HUES64 (cell line): ENCODE results near the gene RABL3. TPM values are rescaled to one million over a fixed set of nuclear protein-coding genes. Genes with fewer than 3 reads are reported as not detected.
"Not testable (repeated sequence)": the region's sequence is repeated elsewhere in the genome, so short reads cannot be mapped to it uniquely, and the experiment has no call there.

ENCODE experiments used
- H3K27ac ChIP-seq: 2 replicates; pipeline ENCODE4 v1.7.0; 2013; ENCODE audit warnings: low read depth, low read length, inconsistent platforms
- H3K27me3 ChIP-seq: 2 replicates; pipeline ENCODE4 v1.6.1; 2013; ENCODE audit warnings: mild to moderate bottlenecking, low read length; ENCODE audit not compliant: insufficient read depth
- H3K36me3 ChIP-seq: 2 replicates; pipeline ENCODE4 v1.6.1; 2013; ENCODE audit warnings: mild to moderate bottlenecking, low read length; ENCODE audit not compliant: insufficient read depth
- H3K4me1 ChIP-seq: 2 replicates; pipeline ENCODE4 v1.6.1; 2013; ENCODE audit warnings: mild to moderate bottlenecking, low read length, moderate library complexity; ENCODE audit not compliant: insufficient read depth
- H3K4me3 ChIP-seq: 2 replicates; pipeline ENCODE4 v1.5.1; 2013; ENCODE audit warnings: mild to moderate bottlenecking, low read length, moderate library complexity
- H3K9ac ChIP-seq: 2 replicates; pipeline ENCODE4 v1.6.1; 2013; ENCODE audit warnings: mild to moderate bottlenecking, low read depth, low read length
- H3K9me3 ChIP-seq: 2 replicates; pipeline ENCODE4 v1.6.1; 2013; ENCODE audit warnings: low read depth, low read length; ENCODE audit not compliant: insufficient read depth
- WGBS: fragments of 150-250, 120-280 bp; methylation state at CpG from one replicate; pipeline ENCODE4 v1.1.7; 2013; ENCODE audit warnings: missing lambda C conversion rate; 5-methylcytosine and 5-hydroxymethylcytosine counted together
- polyA plus RNA-seq, 2 experiments: library from polyadenylated mRNA; stranded (reverse); fragments of 50-300 nt; gene quantifications; one replicate each; pipeline ENCODE4 v1.2.3, GENCODE V29; 2013

Gene RABL3
- 16.1 TPM for polyA plus RNA-seq (2013, experiment 1 of 2)
- 13.9 TPM for polyA plus RNA-seq (2013, experiment 2 of 2)

- Histone ChIP-seq H3K27ac (peak within 1 kb of the TSS; percentile 94), H3K36me3 (peaks cover 10% of the 10 kb centered on the region; the same call in 1 of the 2 replicates), H3K27me3 (no peaks in the 10 kb centered on the region), H3K4me3 (peak within 1 kb of the TSS; percentile 69), H3K9ac (peak within 1 kb of the TSS; percentile 90), H3K9me3 (peaks cover 7% of the 10 kb centered on the region; the same call in 1 of the 2 replicates), H3K4me1 (peaks cover 7% of the 10 kb centered on the region; the same call in 1 of the 2 replicates)
- WGBS: under 1% methylated on average over 39 of the region's 39 CpGs
These were observed at the start of gene RABL3, which contains the start of gene GTF2E1 for GRCh38 chr3:120742198-120742848. Gene RABL3 (minus strand): TSS chr3:120742516. CDS start chr3:120742507, 9 bp downstream. Gene GTF2E1 (plus strand): TSS chr3:120742744. CDS start chr3:120750553, 7,809 bp downstream.

GRCh38 chr3:120791913-120792312, 49.6 kb upstream of the RABL3 start:
- Histone ChIP-seq H3K27ac (no peak overlapping the region), H3K9ac (no peak overlapping the region), H3K4me1 (peaks cover 9% of the 10 kb centered on the region), H3K27me3 (no peaks in the 10 kb centered on the region), H3K36me3 (no peaks in the 10 kb centered on the region), H3K4me3 (no peak overlapping the region), H3K9me3 (no peaks in the 10 kb centered on the region)
- WGBS: 81% methylated on average over 1 of the region's 1 CpG

- WGBS: no CpG with 5 or more reads among the region's 1 CpG
- H3K36me3 ChIP-seq: no peaks in the 10 kb centered on the region
- no peaks in the 10 kb centered on the region for H3K27me3 ChIP-seq
- no peaks in the 10 kb centered on the region for H3K9me3 ChIP-seq
- peaks cover 9% of the 10 kb centered on the region for H3K4me1 ChIP-seq
- H3K27ac ChIP-seq: no peak overlapping the region
- no peak overlapping the region for H3K9ac ChIP-seq
- H3K4me3 ChIP-seq: no peak overlapping the region
These were observed 48.7 kb upstream of the RABL3 start for GRCh38 chr3:120791010-120791409.

GRCh38 chr3:120785832-120786231, 43.5 kb upstream of the RABL3 start:
- not testable (repeated sequence) for H3K9me3 ChIP-seq, H3K9ac ChIP-seq, H3K4me3 ChIP-seq, H3K4me1 ChIP-seq, H3K27ac ChIP-seq, H3K27me3 ChIP-seq
- 73% methylated on average over 5 of the region's 5 CpGs for WGBS
- H3K36me3 ChIP-seq: peaks cover 22% of the 10 kb centered on the region

GRCh38 chr3:120780977-120781376, 38.7 kb upstream of the RABL3 start:
- Histone ChIP-seq H3K36me3 (peaks cover 58% of the 10 kb centered on the region), H3K9me3 (no peaks in the 10 kb centered on the region), H3K27ac (no peak overlapping the region), H3K4me1 (no peaks in the 10 kb centered on the region), H3K9ac (no peak overlapping the region), H3K4me3 (no peak overlapping the region), H3K27me3 (no peaks in the 10 kb centered on the region)
- WGBS: 93% methylated on average over 13 of the region's 13 CpGs

- Histone ChIP-seq H3K27me3 (no peaks in the 10 kb centered on the region), H3K36me3 (peaks cover 71% of the 10 kb centered on the region)
- WGBS: 93% methylated on average over 3 of the region's 3 CpGs
These were observed 36.5 kb upstream of the RABL3 start for GRCh38 chr3:120778776-120779175.

GRCh38 chr3:120775411-120775810, 33.1 kb upstream of the RABL3 start:
- no peak overlapping the region for H3K4me3 ChIP-seq
- H3K9me3 ChIP-seq: no peaks in the 10 kb centered on the region
- H3K36me3 ChIP-seq: peaks cover 71% of the 10 kb centered on the region
- H3K27ac ChIP-seq: no peak overlapping the region
- peaks cover 16% of the 10 kb centered on the region for H3K4me1 ChIP-seq
- no peak overlapping the region for H3K9ac ChIP-seq
- WGBS: 95% methylated on average over 4 of the region's 4 CpGs
- no peaks in the 10 kb centered on the region for H3K27me3 ChIP-seq

More at GRCh38 chr3:120778776-120779175, 36.5 kb upstream of the RABL3 start:
- H3K4me3 ChIP-seq: no peak overlapping the region
- H3K4me1 ChIP-seq: no peaks in the 10 kb centered on the region
- no peak overlapping the region for H3K9ac ChIP-seq
- no peaks in the 10 kb centered on the region for H3K9me3 ChIP-seq
- no peak overlapping the region for H3K27ac ChIP-seq

- H3K27me3 ChIP-seq: no peaks in the 10 kb centered on the region
- peaks cover 16% of the 10 kb centered on the region for H3K4me1 ChIP-seq
- H3K9me3 ChIP-seq: no peaks in the 10 kb centered on the region
- no peak overlapping the region for H3K9ac ChIP-seq
- H3K27ac ChIP-seq: no peak overlapping the region
- peaks cover 58% of the 10 kb centered on the region for H3K36me3 ChIP-seq
- no peak overlapping the region for H3K4me3 ChIP-seq
These were observed 31.6 kb upstream of the RABL3 start for GRCh38 chr3:120773932-120774331.

GRCh38 chr3:120772081-120772480, 29.8 kb upstream of the RABL3 start:
- 58% methylated on average over 2 of the region's 2 CpGs for WGBS
- H3K36me3 ChIP-seq: peaks cover 50% of the 10 kb centered on the region
- H3K9me3 ChIP-seq: no peaks in the 10 kb centered on the region

GRCh38 chr3:120770891-120771290, 28.6 kb upstream of the RABL3 start:
- Histone ChIP-seq H3K27me3 (no peaks in the 10 kb centered on the region), H3K9me3 (no peaks in the 10 kb centered on the region), H3K36me3 (peaks cover 38% of the 10 kb centered on the region), H3K9ac (no peak overlapping the region), H3K27ac (no peak overlapping the region), H3K4me1 (peaks cover 16% of the 10 kb centered on the region), H3K4me3 (no peak overlapping the region)
- WGBS: 91% methylated on average over 4 of the region's 4 CpGs

More at GRCh38 chr3:120772081-120772480, 29.8 kb upstream of the RABL3 start:
- no peak overlapping the region for H3K27ac ChIP-seq
- no peaks in the 10 kb centered on the region for H3K27me3 ChIP-seq
- H3K4me3 ChIP-seq: no peak overlapping the region
- peaks cover 16% of the 10 kb centered on the region for H3K4me1 ChIP-seq
- H3K9ac ChIP-seq: no peak overlapping the region

GRCh38 chr3:120769436-120769835, 27.1 kb upstream of the RABL3 start:
- H3K4me1 ChIP-seq: peaks cover 19% of the 10 kb centered on the region
- peaks cover 25% of the 10 kb centered on the region for H3K36me3 ChIP-seq
- H3K27ac ChIP-seq: no peak overlapping the region
- no peak overlapping the region for H3K4me3 ChIP-seq
- no peaks in the 10 kb centered on the region for H3K27me3 ChIP-seq
- no peaks in the 10 kb centered on the region for H3K9me3 ChIP-seq
- whole genome bisulfite sequencing: 98% methylated on average over 2 of the region's 2 CpGs
- H3K9ac ChIP-seq: no peak overlapping the region
